Activated naive CD8-positive, alpha-beta T cell treated with anti-CD3 and anti-CD28 coated beads for 36 hours (primary cell): ENCODE data around the gene MRPS25. TPM values are rescaled to one million over a fixed set of nuclear protein-coding genes. Genes with fewer than 3 reads are reported as not detected.

Experiments
- DNase-seq: peaks from one replicate; pipeline ENCODE4 v3.0.0; 2021
- H3K27ac Mint-ChIP-seq: one replicate; pipeline ENCODE4 v1.8.0; 2022; ENCODE audit warnings: mild to moderate bottlenecking, moderate library complexity, mixed read lengths
- H3K27me3 Mint-ChIP-seq: one replicate; pipeline ENCODE4 v1.8.0; 2022; ENCODE audit warnings: mild to moderate bottlenecking, mixed read lengths
- H3K36me3 Mint-ChIP-seq: one replicate; pipeline ENCODE4 v1.8.0; 2021; ENCODE audit warnings: mild to moderate bottlenecking, mixed read lengths
- H3K4me1 Mint-ChIP-seq: one replicate; pipeline ENCODE4 v1.8.0; 2021; ENCODE audit warnings: mixed read lengths
- H3K4me3 Mint-ChIP-seq: one replicate; pipeline ENCODE4 v1.8.0; 2022; ENCODE audit warnings: mild to moderate bottlenecking, moderate library complexity, mixed read lengths
- H3K9me3 Mint-ChIP-seq: one replicate; pipeline ENCODE4 v1.8.0; 2022; ENCODE audit warnings: mixed read lengths
- total RNA-seq, 2 experiments: library from RNA; stranded (reverse); gene quantifications; one replicate each; pipeline ENCODE4 v1.2.3, GENCODE V29; 2021

MRPS25 gene
- total RNA-seq, 2 experiments from 2014 or later = 78.0 to 86.4 TPM

DNA sequence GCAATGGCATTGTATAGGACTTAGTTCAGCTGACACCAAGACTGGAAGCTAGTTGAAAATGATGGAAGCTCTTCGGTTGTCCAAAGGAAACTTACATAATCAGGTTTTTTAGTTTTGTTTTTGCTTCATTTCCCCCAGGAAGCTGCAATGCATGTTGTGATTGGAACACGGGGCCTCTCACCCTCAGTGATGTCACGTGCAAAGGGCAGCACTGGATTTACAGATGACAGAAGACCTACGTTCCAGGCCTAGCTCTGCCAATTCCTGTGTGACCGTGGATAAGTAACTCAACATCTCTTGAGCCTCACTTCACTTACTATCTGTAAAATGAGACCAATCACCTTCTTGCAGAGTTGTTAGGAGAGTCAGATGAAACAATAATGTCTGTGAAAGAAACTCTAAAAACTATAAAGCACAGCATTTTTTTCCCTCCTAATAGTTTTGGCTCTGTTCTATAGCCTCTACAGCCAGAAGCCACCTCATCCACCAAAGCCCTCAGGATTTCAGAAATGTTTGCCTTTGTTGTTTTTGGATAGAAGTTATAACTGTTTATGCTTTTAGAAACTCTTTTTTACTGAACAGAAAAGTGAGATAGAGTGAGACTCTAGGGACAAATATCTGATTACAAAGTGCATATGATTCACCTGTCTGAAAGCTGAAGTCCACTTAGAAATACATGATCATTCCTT is 29.2 kb upstream of the MRPS25 start:
- Mint-ChIP-seq H3K4me3 (no peak overlapping the region), H3K36me3 (peaks cover 13% of the 10 kb centered on the region), H3K4me1 (peaks cover 16% of the 10 kb centered on the region), H3K27ac (no peak overlapping the region), H3K9me3 (no peaks in the 10 kb centered on the region), H3K27me3 (peaks cover 5% of the 10 kb centered on the region)
- no peak for DNase-seq

DNA sequence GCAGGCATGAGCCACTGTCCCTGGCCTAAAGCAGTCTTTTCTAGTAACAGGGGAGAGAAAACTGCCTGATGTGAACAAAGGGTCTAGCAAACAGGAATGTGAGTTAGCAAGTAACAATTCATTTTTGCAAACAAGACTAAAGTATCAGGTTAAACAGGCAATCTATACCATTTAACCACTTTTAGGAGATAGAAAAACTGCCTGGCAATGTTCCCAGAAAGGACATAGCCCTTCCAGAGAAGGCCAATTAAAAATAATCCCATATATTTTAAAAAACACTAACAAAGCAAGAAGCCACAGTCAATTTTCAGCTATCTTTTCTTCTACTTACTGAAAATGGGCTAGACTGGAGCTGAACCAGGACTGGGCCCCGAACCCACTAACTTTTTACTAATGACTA is 27.6 kb upstream of the MRPS25 start:
- Mint-ChIP-seq H3K36me3 (peaks cover 11% of the 10 kb centered on the region), H3K27me3 (peaks cover under 1% of the 10 kb centered on the region), H3K27ac (no peak overlapping the region), H3K4me3 (no peak overlapping the region), H3K4me1 (peaks cover 6% of the 10 kb centered on the region), H3K9me3 (no peaks in the 10 kb centered on the region)
- DNase-seq = no peak

- DNase-seq = no peak
- no peaks in the 10 kb centered on the region for H3K9me3 Mint-ChIP-seq
- peaks cover 3% of the 10 kb centered on the region for H3K4me1 Mint-ChIP-seq
- H3K4me3 Mint-ChIP-seq = no peak overlapping the region
- no peak overlapping the region for H3K27ac Mint-ChIP-seq
- peaks cover 11% of the 10 kb centered on the region for H3K36me3 Mint-ChIP-seq
- no peaks in the 10 kb centered on the region for H3K27me3 Mint-ChIP-seq
Observed at GRCh38 chr3:15091575-15091974, 26.5 kb upstream of the MRPS25 start.

DNA sequence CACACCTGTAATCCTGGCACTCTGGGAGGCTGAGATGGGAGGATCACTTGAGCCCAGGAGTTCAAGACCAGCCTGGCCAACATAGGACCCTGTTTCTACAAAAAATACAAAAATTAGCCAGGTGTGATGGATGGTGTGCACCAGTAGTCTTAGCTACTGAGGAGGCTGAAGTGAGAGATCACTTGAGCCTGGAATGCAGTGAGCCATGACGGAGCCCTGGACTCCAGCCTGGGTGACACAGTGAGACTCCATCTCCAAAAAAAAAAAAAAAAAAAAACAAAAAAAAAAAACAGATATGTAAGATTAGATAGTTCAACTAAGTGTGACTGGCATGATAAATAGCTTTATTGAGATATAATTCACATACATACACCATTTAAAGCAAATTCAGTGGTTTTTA is 24.1 kb upstream of the MRPS25 start:
- Mint-ChIP-seq H3K9me3 (no peaks in the 10 kb centered on the region), H3K36me3 (peaks cover 12% of the 10 kb centered on the region), H3K27me3 (no peaks in the 10 kb centered on the region), H3K4me1 (peaks cover 3% of the 10 kb centered on the region), H3K27ac (no peak overlapping the region), H3K4me3 (no peak overlapping the region)
- no peak for DNase-seq

GRCh38 chr3:15086699-15087098 is 21.6 kb upstream of the MRPS25 start:
- no peaks in the 10 kb centered on the region for H3K9me3 Mint-ChIP-seq
- peaks cover 15% of the 10 kb centered on the region for H3K36me3 Mint-ChIP-seq
- no peak overlapping the region for H3K27ac Mint-ChIP-seq
- DNase-seq = no peak
- H3K4me1 Mint-ChIP-seq = no peaks in the 10 kb centered on the region
- no peaks in the 10 kb centered on the region for H3K27me3 Mint-ChIP-seq
- no peak overlapping the region for H3K4me3 Mint-ChIP-seq

- H3K9me3 Mint-ChIP-seq = no peaks in the 10 kb centered on the region
- H3K27me3 Mint-ChIP-seq = no peaks in the 10 kb centered on the region
- H3K27ac Mint-ChIP-seq = no peak overlapping the region
- peaks cover 15% of the 10 kb centered on the region for H3K36me3 Mint-ChIP-seq
- no peak overlapping the region for H3K4me3 Mint-ChIP-seq
- H3K4me1 Mint-ChIP-seq = no peaks in the 10 kb centered on the region
- no peak for DNase-seq
Observed at GRCh38 chr3:15086263-15086662, 21.1 kb upstream of the MRPS25 start.

DNA sequence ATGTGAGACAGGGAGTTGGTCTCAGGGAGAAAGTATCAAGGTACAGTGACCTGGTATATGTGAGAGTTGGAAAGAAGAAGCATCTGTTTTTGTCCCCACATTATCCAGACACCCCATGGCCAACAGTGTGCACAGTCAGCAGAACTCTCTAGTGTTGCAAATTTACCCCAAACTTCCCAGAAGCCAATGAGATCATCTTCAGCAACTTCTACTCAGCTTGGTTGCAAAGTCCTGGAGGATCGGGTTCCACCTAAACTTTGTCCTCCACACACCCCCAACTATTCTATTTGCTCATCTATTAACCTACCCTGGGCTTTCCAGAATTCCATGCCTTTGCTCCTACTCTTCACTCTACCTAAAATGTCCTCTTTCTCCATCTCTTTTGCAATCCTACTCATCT is 18.1 kb upstream of the MRPS25 start:
- Mint-ChIP-seq H3K27me3 (no peaks in the 10 kb centered on the region), H3K9me3 (no peaks in the 10 kb centered on the region), H3K27ac (no peak overlapping the region), H3K4me1 (no peaks in the 10 kb centered on the region), H3K36me3 (peaks cover 12% of the 10 kb centered on the region), H3K4me3 (no peak overlapping the region)
- DNase-seq = no peak

- H3K27ac Mint-ChIP-seq = no peak overlapping the region
- H3K9me3 Mint-ChIP-seq = no peaks in the 10 kb centered on the region
- peaks cover 12% of the 10 kb centered on the region for H3K36me3 Mint-ChIP-seq
- no peaks in the 10 kb centered on the region for H3K27me3 Mint-ChIP-seq
- no peak overlapping the region for H3K4me3 Mint-ChIP-seq
- no peaks in the 10 kb centered on the region for H3K4me1 Mint-ChIP-seq
- DNase-seq = no peak
Observed at GRCh38 chr3:15081960-15082664, 17.0 kb upstream of the MRPS25 start.

- Mint-ChIP-seq H3K4me3 (no peak overlapping the region), H3K27ac (no peak overlapping the region), H3K27me3 (no peaks in the 10 kb centered on the region), H3K9me3 (no peaks in the 10 kb centered on the region), H3K36me3 (peaks cover 8% of the 10 kb centered on the region), H3K4me1 (no peaks in the 10 kb centered on the region)
- no peak for DNase-seq
Observed at GRCh38 chr3:15079091-15079490, 14.0 kb upstream of the MRPS25 start.

GRCh38 chr3:15074500-15074899 is 9.4 kb upstream of the MRPS25 start:
- H3K27me3 Mint-ChIP-seq = no peaks in the 10 kb centered on the region
- no peak overlapping the region for H3K4me3 Mint-ChIP-seq
- H3K4me1 Mint-ChIP-seq = no peaks in the 10 kb centered on the region
- H3K9me3 Mint-ChIP-seq = no peaks in the 10 kb centered on the region
- H3K27ac Mint-ChIP-seq = no peak overlapping the region
- DNase-seq = no peak
- H3K36me3 Mint-ChIP-seq = no peaks in the 10 kb centered on the region

- H3K9me3 Mint-ChIP-seq = no peaks in the 10 kb centered on the region
- no peaks in the 10 kb centered on the region for H3K27me3 Mint-ChIP-seq
- H3K27ac Mint-ChIP-seq = no peak overlapping the region
- no peaks in the 10 kb centered on the region for H3K4me1 Mint-ChIP-seq
- no peak overlapping the region for H3K4me3 Mint-ChIP-seq
- DNase-seq = no peak
- H3K36me3 Mint-ChIP-seq = no peaks in the 10 kb centered on the region
Observed at GRCh38 chr3:15071699-15072098, 6.6 kb upstream of the MRPS25 start.

GRCh38 chr3:15069441-15069840 is 4.3 kb upstream of the MRPS25 start:
- DNase-seq = no peak

GRCh38 chr3:15066467-15066866 is 1.4 kb upstream of the MRPS25 start:
- Mint-ChIP-seq H3K27me3 (no peaks in the 10 kb centered on the region), H3K4me1 (peaks cover 19% of the 10 kb centered on the region), H3K36me3 (peaks cover 18% of the 10 kb centered on the region), H3K4me3 (peak overlapping the region; percentile 49), H3K27ac (no peak overlapping the region), H3K9me3 (no peaks in the 10 kb centered on the region)
- no peak for DNase-seq

More at GRCh38 chr3:15069441-15069840, 4.3 kb upstream of the MRPS25 start:
- H3K4me3 Mint-ChIP-seq = no peak overlapping the region
- H3K27me3 Mint-ChIP-seq = no peaks in the 10 kb centered on the region
- peaks cover 4% of the 10 kb centered on the region for H3K4me1 Mint-ChIP-seq
- no peak overlapping the region for H3K27ac Mint-ChIP-seq
- peaks cover 3% of the 10 kb centered on the region for H3K36me3 Mint-ChIP-seq
- H3K9me3 Mint-ChIP-seq = no peaks in the 10 kb centered on the region

DNA sequence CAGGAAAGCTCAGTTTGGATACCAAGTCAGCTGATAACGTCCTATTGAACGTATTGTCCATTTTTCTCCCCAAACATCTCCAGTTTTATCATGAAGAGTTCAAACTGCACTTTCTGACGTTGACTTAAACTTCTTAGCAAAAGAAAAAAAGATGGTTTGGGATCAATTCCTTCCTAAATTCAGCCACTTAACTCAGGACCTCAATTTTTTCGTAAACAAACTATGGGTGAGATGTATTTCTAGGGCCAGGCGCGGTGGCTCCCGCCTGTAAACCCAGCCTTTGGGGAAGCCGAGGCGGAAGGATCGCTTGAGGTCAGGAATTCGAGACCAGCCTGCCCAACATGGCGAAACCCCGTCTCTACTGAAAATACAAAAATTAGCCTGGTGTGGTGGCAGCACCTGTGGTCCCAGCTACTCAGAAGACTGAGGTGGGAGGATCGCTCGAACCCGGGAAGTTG is 464 bp upstream of the MRPS25 start:
- Mint-ChIP-seq H3K27me3 (no peaks in the 10 kb centered on the region), H3K27ac (peak overlapping the region; percentile 97)

DNA sequence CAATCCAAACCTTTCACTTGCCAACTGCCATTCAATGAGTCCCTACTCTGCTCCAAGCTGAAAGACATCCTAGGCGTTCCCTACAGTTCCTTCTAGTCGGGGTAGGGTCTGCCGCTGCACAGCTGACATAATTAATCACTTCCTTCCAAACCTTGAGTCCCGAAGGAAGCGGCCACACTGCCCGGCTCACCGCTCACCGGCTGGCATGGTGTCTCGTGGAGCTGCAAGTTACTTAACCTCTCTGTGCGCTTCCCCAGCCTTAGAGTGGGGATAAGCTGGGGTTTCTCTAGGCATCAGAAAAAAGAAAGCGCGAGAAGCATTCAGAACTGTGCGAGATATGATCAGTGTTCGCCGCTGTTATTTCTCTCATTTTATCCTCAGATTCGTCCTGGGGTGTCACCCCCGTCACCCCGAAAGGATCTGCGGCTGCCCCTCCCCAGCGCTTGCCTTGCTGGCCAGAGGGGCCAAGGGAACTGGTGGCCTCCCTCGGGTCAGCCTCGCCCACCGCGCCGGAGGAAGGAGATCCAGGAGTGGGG is 748 bp downstream of the MRPS25 start:
- H3K36me3 Mint-ChIP-seq = peaks cover 27% of the 10 kb centered on the region
- H3K4me3 Mint-ChIP-seq = peak overlapping the region; percentile 96
- H3K4me1 Mint-ChIP-seq = peaks cover 27% of the 10 kb centered on the region
- peak overlapping the region; percentile 97 for H3K27ac Mint-ChIP-seq
- no peaks in the 10 kb centered on the region for H3K27me3 Mint-ChIP-seq
- peak; percentile 16 for DNase-seq
- H3K9me3 Mint-ChIP-seq = no peaks in the 10 kb centered on the region

More for the DNA sequence above, 464 bp upstream of the MRPS25 start:
- no peak for DNase-seq
- H3K36me3 Mint-ChIP-seq = peaks cover 21% of the 10 kb centered on the region
- peaks cover 22% of the 10 kb centered on the region for H3K4me1 Mint-ChIP-seq
- H3K9me3 Mint-ChIP-seq = no peaks in the 10 kb centered on the region
- peak overlapping the region; percentile 96 for H3K4me3 Mint-ChIP-seq
